HG03139 (cell line): ENCODE data around the gene NSRP1.
"Not testable (repeated sequence)": the region's sequence is repeated elsewhere in the genome, so short reads cannot be mapped to it uniquely, and the experiment has no call there.

Source experiments
- ATAC-seq: cut with Tn5 transposase; IDR thresholded peaks from one replicate; pipeline ENCODE4 v1.9.1; 2021; ENCODE audit not compliant: unreplicated experiment

Gene NSRP1

GRCh38 chr17:30219833-30220232 is 103.2 kb downstream of the NSRP1 start:
- ATAC-seq, result no peak

GRCh38 chr17:30220414-30220813 is 103.8 kb downstream of the NSRP1 start:
- ATAC-seq, result no peak

- no peak for ATAC-seq
Measured at GRCh38 chr17:30221346-30221745, 104.7 kb downstream of the NSRP1 start.

GRCh38 chr17:30222251-30222650 is 105.6 kb downstream of the NSRP1 start:
- no peak for ATAC-seq

- no peak for ATAC-seq
Measured at GRCh38 chr17:30222721-30223175, 106.1 kb downstream of the NSRP1 start.

GRCh38 chr17:30224419-30224960 is 107.9 kb downstream of the NSRP1 start:
- ATAC-seq, result no peak

- ATAC-seq, result no peak
Measured at GRCh38 chr17:30225112-30225511, 108.5 kb downstream of the NSRP1 start.

GRCh38 chr17:30225919-30226553 is 109.4 kb downstream of the NSRP1 start:
- ATAC-seq, result no peak

GRCh38 chr17:30226878-30227277 is 110.3 kb downstream of the NSRP1 start:
- no peak for ATAC-seq

- ATAC-seq, result no peak
Measured at GRCh38 chr17:30228011-30228410, 111.4 kb downstream of the NSRP1 start.

GRCh38 chr17:30229012-30229411 is 112.4 kb downstream of the NSRP1 start:
- no peak for ATAC-seq

- ATAC-seq, result not testable (repeated sequence)
Measured at GRCh38 chr17:30230009-30230408, 113.4 kb downstream of the NSRP1 start.

- ATAC-seq, result no peak
Measured at GRCh38 chr17:30230596-30231125, 114.0 kb downstream of the NSRP1 start.

GRCh38 chr17:30232015-30232823 is 115.6 kb downstream of the NSRP1 start:
- no peak for ATAC-seq

- no peak for ATAC-seq
Measured at GRCh38 chr17:30232824-30233427, 116.3 kb downstream of the NSRP1 start.

- no peak for ATAC-seq
Measured at GRCh38 chr17:30234296-30234695, 117.7 kb downstream of the NSRP1 start.

GRCh38 chr17:30234964-30235363 is 118.3 kb downstream of the NSRP1 start:
- ATAC-seq, result no peak

GRCh38 chr17:30235386-30236296 is 119.0 kb downstream of the NSRP1 start, which contains the start of gene SLC6A4:
Gene SLC6A4, minus strand, starts transcription at chr17:30235697. Its CDS starts 13,739 bp downstream, at chr17:30221958.
- no peak for ATAC-seq
